Suprapubic skin (tissue), 4 donors: ENCODE results near the gene IFNA5.

Experiments used
- EP300 ChIP-seq: sonication (generic); formaldehyde crosslinking; IDR thresholded peaks from one replicate; pipeline ENCODE4 v1.6.1; 2017; ENCODE audit warnings: antibody characterized with exemption
- POLR2A ChIP-seq, 2 donors: fragments of 450-650 bp; IDR thresholded peaks; one replicate each; pipeline ENCODE4 v1.6.1; 2017; ENCODE audit warnings: antibody characterized with exemption in 2 of 2, mild to moderate bottlenecking in 2 of 2, moderate library complexity in 2 of 2
- POLR2AphosphoS5 ChIP-seq, 3 donors: sonication (generic); formaldehyde crosslinking; IDR thresholded peaks; one replicate each; pipeline ENCODE4 v1.6.1; 2017; ENCODE audit warnings: antibody characterized with exemption in 3 of 3
- TF ChIP-seq, protein P1 (sequence below), 2 donors: fragments of 200-600 bp in 1 of 2; fragments of 450-650 bp in 1 of 2; sonication (generic) in 1 of 2; IDR thresholded peaks; one replicate each; pipeline ENCODE4 v1.5.1; 2016 to 2019; ENCODE audit warnings: antibody characterized with exemption in 2 of 2, mild to moderate bottlenecking in 1 of 2, moderate library complexity in 1 of 2

DNA sequence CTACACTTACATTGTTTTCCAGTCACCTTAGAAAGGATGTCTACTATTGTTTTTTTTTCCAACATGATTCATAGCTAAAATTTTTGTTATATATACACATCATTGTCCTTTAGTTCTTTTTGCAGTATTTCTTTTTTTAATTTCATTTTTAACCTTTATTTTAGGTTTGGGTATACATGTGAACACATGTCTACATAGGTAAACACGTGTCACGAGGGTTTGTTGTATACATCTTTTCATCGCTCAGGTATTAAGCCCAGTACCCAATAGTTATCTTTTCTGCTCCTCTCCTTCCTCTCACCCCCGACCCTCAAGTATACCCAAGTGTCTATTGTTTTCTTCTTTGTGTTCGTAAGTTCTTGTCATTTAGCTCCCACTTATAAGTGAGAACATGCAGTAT is 19.0 kb downstream of the IFNA5 start:
- TF ChIP-seq, protein P1, sequence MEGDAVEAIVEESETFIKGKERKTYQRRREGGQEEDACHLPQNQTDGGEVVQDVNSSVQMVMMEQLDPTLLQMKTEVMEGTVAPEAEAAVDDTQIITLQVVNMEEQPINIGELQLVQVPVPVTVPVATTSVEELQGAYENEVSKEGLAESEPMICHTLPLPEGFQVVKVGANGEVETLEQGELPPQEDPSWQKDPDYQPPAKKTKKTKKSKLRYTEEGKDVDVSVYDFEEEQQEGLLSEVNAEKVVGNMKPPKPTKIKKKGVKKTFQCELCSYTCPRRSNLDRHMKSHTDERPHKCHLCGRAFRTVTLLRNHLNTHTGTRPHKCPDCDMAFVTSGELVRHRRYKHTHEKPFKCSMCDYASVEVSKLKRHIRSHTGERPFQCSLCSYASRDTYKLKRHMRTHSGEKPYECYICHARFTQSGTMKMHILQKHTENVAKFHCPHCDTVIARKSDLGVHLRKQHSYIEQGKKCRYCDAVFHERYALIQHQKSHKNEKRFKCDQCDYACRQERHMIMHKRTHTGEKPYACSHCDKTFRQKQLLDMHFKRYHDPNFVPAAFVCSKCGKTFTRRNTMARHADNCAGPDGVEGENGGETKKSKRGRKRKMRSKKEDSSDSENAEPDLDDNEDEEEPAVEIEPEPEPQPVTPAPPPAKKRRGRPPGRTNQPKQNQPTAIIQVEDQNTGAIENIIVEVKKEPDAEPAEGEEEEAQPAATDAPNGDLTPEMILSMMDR (IDR thresholded peaks at IDR 0.05), result no peak
- TF ChIP-seq POLR2A (IDR thresholded peaks at IDR 0.05) (no peak), EP300 (no peak), POLR2AphosphoS5 (IDR thresholded peaks at IDR 0.05) (no peak)
